DOHH2 (cell line): ENCODE results near the gene KCNK18.

Source experiments
- H3F3A ChIP-seq: fragments of 200-600 bp; sonication (generic), shearing (Covaris generic); 2 replicates; pipeline ENCODE4 v1.6.0; 2016; ENCODE audit warnings: antibody characterized with exemption, mild to moderate bottlenecking; ENCODE audit not compliant: control insufficient read depth, insufficient read depth
- H3K27ac ChIP-seq: fragments of 200-600 bp; sonication (generic); 2 replicates; pipeline ENCODE4 v1.5.1; 2014; ENCODE audit warnings: low read depth, mild to moderate bottlenecking, low read length, moderate library complexity
- H3K27me3 ChIP-seq: fragments of 200-600 bp; sonication (generic); 2 replicates; pipeline ENCODE4 v1.6.1; 2014; ENCODE audit warnings: mild to moderate bottlenecking, low read length, mixed read lengths; ENCODE audit not compliant: control insufficient read depth
- H3K36me3 ChIP-seq: fragments of 200-600 bp; sonication (generic); 2 replicates; pipeline ENCODE4 v1.6.1; 2014; ENCODE audit warnings: mild to moderate bottlenecking, low read length, moderate library complexity, mixed read lengths; ENCODE audit not compliant: control insufficient read depth
- H3K4me1 ChIP-seq: fragments of 200-600 bp; sonication (generic); 2 replicates; pipeline ENCODE4 v1.6.1; 2014; ENCODE audit warnings: mild to moderate bottlenecking, low read length, mixed read lengths; ENCODE audit not compliant: control insufficient read depth
- H3K4me2 ChIP-seq: fragments of 200-600 bp; sonication (generic); 2 replicates; pipeline ENCODE4 v1.6.0; 2014; ENCODE audit warnings: mild to moderate bottlenecking, low read length, moderate library complexity
- H3K4me3 ChIP-seq: fragments of 200-600 bp; sonication (generic); 2 replicates; pipeline ENCODE4 v1.5.1; 2014; ENCODE audit warnings: mild to moderate bottlenecking, low read length, mixed read lengths
- H3K79me2 ChIP-seq: fragments of 200-600 bp; sonication (generic); 2 replicates; pipeline ENCODE4 v1.6.1; 2014; ENCODE audit warnings: mild to moderate bottlenecking, low read length, mixed read lengths; ENCODE audit not compliant: control insufficient read depth
- H3K9me2 ChIP-seq: fragments of 200-600 bp; sonication (generic); replicated peaks from 2 replicates; pipeline ENCODE4 v1.6.1; 2014; ENCODE audit warnings: mild to moderate bottlenecking, low read length, mixed read lengths; ENCODE audit not compliant: control insufficient read depth
- H3K9me3 ChIP-seq: fragments of 200-600 bp; sonication (generic); 2 replicates; pipeline ENCODE4 v1.6.1; 2014; ENCODE audit warnings: antibody characterized with exemption, low read length, mixed read lengths; ENCODE audit not compliant: control insufficient read depth, insufficient read depth
- H4K20me1 ChIP-seq: fragments of 200-600 bp; sonication (generic); 2 replicates; pipeline ENCODE4 v1.6.0; 2014; ENCODE audit warnings: low read depth, mild to moderate bottlenecking, antibody characterized with exemption, low read length, moderate library complexity; ENCODE audit not compliant: control insufficient read depth, insufficient read depth
- EZH2phosphoT487 ChIP-seq: fragments of 200-600 bp; sonication (generic); IDR thresholded peaks from 2 replicates; pipeline ENCODE4 v1.6.1; 2017; ENCODE audit warnings: borderline replicate concordance, mild to moderate bottlenecking, antibody characterized with exemption, low read length, moderate library complexity, mixed read lengths
- TF ChIP-seq, protein P1 (sequence below): fragments of 200-600 bp; sonication (generic); IDR thresholded peaks from one replicate; pipeline ENCODE4 v1.5.1; 2014; ENCODE audit warnings: antibody characterized with exemption, mild to moderate bottlenecking, low read depth, low read length; ENCODE audit not compliant: poor library complexity, severe bottlenecking

The KCNK18 gene

DNA sequence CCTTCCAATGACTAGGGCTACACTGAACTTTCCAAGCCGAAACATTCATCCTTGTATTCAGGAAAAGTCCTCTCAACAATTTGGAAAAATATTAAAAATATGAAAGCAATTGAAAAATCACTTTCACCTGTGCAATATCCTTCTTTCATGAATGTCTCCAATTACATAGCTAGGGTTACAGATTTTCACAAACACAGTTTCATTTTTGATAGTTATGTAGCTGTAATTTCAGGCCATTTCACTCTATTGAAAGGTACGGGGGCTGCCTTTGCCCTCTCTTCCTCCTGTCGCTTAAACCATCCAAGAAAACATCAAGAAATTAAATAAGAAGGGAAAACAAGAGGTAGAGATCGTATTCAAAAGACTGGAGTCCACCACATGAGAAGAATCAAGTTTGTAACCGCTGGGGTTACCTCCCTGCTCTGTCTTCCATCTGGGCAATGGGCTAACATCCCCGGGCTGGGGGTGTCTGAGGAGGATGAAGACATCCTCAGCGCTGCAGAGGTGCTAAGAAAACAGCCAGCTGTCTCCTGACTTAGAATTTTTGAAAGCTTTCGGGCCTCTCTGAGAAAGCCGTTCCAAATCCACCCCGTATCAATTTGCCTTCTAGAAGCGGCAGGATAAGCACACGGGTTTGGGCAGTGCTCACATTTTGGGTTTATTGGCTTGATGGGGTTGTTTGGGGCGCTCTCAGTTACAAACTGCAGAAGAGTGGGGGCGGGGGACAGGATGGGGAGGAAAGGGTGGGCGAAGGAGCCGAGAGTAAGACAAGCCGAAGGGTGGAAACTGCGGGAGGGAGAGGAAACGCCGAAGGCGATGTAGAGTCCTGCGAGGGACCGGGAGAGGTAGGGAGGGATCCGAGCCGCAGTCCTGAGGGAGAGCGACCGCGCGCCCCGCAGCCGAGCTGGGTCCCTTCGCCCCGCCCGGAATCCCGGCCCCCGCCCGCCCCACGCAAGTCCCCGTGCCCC lies 34.9 kb upstream of the KCNK18 start:
- Histone ChIP-seq H3K4me1 (no peaks in the 10 kb centered on the region), H3K27me3 (peaks cover 61% of the 10 kb centered on the region), H3K36me3 (no peaks in the 10 kb centered on the region), H3K79me2 (no peaks in the 10 kb centered on the region), H3K9me3 (no peaks in the 10 kb centered on the region), H4K20me1 (no peaks in the 10 kb centered on the region), H3K9me2 (no peaks in the 10 kb centered on the region), H3K4me3 (no peak overlapping the region), H3K4me2 (no peak overlapping the region), H3K27ac (no peak overlapping the region), H3F3A (no peaks in the 10 kb centered on the region)
- no peak for TF ChIP-seq EZH2phosphoT487
- TF ChIP-seq, protein P1, sequence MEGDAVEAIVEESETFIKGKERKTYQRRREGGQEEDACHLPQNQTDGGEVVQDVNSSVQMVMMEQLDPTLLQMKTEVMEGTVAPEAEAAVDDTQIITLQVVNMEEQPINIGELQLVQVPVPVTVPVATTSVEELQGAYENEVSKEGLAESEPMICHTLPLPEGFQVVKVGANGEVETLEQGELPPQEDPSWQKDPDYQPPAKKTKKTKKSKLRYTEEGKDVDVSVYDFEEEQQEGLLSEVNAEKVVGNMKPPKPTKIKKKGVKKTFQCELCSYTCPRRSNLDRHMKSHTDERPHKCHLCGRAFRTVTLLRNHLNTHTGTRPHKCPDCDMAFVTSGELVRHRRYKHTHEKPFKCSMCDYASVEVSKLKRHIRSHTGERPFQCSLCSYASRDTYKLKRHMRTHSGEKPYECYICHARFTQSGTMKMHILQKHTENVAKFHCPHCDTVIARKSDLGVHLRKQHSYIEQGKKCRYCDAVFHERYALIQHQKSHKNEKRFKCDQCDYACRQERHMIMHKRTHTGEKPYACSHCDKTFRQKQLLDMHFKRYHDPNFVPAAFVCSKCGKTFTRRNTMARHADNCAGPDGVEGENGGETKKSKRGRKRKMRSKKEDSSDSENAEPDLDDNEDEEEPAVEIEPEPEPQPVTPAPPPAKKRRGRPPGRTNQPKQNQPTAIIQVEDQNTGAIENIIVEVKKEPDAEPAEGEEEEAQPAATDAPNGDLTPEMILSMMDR, result no peak

DNA sequence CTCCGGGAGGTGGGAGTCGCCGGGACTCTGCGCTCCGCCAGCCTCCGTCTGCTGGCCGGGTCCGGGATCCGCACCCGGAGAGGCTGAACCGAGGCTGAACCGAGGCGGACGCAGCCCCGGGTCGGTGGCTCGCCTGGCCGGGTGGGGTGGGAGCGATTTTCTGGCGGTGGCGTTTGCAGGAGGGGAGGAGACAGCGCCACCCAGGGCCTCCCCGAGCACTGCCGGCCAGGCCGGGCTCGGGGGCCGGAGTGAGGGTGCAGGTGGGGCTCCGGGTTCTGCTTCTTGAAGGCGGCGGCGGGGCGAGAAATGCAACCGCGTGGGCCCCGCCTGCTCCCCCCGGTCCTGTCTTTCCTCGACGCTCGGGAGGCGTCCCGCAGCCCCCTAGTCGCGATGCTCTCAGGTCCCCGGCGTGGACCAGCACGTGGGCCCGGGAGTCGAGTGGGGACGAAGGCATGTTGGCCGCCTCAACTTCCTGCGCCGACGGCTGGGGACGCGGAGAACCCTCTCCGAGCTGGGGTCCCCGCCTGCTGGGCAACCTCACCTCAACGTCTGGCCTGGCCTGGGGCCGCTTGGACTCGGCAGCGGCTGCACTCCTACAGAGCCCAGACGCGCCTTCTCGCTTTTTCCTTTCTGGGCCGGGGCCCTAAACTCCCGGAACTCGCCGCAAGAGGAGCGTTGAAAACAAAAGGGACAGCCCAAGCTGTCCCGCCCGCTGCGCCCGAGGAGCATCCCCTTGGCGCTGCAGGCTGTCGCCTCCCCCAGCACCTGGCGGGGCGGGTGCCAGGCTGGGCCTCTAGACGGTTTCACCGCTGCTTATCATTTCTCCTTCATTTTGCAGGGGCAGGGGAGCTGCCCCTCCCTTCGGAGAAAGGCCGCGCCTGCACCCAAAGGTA lies 34.0 kb upstream of the KCNK18 start:
- Histone ChIP-seq H3K9me3 (no peaks in the 10 kb centered on the region), H3K4me1 (no peaks in the 10 kb centered on the region), H3K4me3 (no peak overlapping the region), H3K27me3 (peaks cover 55% of the 10 kb centered on the region), H3K9me2 (no peaks in the 10 kb centered on the region), H3F3A (no peaks in the 10 kb centered on the region), H3K79me2 (no peaks in the 10 kb centered on the region), H3K4me2 (no peak overlapping the region), H3K27ac (no peak overlapping the region), H3K36me3 (no peaks in the 10 kb centered on the region), H4K20me1 (no peaks in the 10 kb centered on the region)
- TF ChIP-seq EZH2phosphoT487, result no peak
- TF ChIP-seq, protein P1, result no peak

DNA sequence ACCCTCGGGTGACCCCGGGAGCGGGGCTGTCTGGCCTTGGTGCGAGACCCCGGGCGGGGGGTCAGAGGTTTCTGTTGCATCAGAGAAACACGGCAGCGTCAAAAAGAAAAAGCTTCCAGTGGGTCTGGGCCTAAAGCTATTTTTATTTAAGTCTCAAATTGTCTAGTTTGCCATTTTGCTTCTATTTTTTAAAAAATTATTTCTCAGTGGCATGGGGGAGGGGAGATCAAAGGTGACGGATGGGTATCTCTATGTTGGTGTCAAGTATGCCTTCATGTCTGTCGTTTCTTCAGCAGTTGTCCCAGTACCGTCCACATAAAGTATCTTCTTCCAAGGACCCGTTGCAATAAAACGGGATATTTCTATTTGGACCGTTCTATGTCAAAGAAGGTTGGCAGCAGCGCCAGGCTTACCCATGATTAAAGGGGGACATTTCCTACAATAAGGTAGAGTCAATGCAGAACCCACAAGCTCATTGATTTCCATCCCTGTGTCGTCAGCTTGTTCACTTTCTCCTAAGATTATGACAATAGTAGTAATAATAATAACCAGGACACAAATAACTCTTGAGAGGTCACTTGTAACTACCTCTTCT lies 33.2 kb upstream of the KCNK18 start:
- H3K79me2 ChIP-seq, result no peaks in the 10 kb centered on the region
- H3F3A ChIP-seq, result no peaks in the 10 kb centered on the region
- H3K4me1 ChIP-seq, result no peaks in the 10 kb centered on the region
- peaks cover 52% of the 10 kb centered on the region for H3K27me3 ChIP-seq
- H3K4me2 ChIP-seq, result no peak overlapping the region
- no peaks in the 10 kb centered on the region for H3K36me3 ChIP-seq
- no peak overlapping the region for H3K27ac ChIP-seq
- no peaks in the 10 kb centered on the region for H4K20me1 ChIP-seq
- TF ChIP-seq EZH2phosphoT487, result no peak
- TF ChIP-seq, protein P1, result no peak
- no peak overlapping the region for H3K4me3 ChIP-seq
- no peaks in the 10 kb centered on the region for H3K9me2 ChIP-seq
- H3K9me3 ChIP-seq, result no peaks in the 10 kb centered on the region
